HL-60 (cell line): ENCODE results near the gene NYAP1.
"Not testable (repeated sequence)": the region's sequence is repeated elsewhere in the genome, so short reads cannot be mapped to it uniquely, and the experiment has no call there.

Experiments used
- CTCF ChIP-seq: IDR thresholded peaks from one replicate; pipeline ENCODE4 v1.5.1; 2011; ENCODE audit warnings: low read length, control low read depth, inconsistent platforms; ENCODE audit not compliant: insufficient read depth
- GABPA ChIP-seq: IDR thresholded peaks from 2 replicates; pipeline ENCODE4 v1.6.1; 2012; ENCODE audit warnings: low read depth
- SPI1 ChIP-seq: IDR thresholded peaks from 2 replicates; pipeline ENCODE4 v1.6.1; 2012; ENCODE audit warnings: low read depth, mild to moderate bottlenecking, borderline replicate concordance

GRCh38 chr7:100500743-100501142, 17.0 kb downstream of the NYAP1 start:
- not testable (repeated sequence) for TF ChIP-seq CTCF, GABPA, SPI1
